Fibroblast of pulmonary artery (primary cell): Measurements from ENCODE around the gene GABRB2.
"Not testable (repeated sequence)": the region's sequence is repeated elsewhere in the genome, so short reads cannot be mapped to it uniquely, and the experiment has no call there.

ENCODE experiments used
- DNase-seq: peaks from one replicate; pipeline ENCODE4 v3.0.0-alpha.2; 2010; ENCODE audit warnings: low read depth
- H3K4me3 ChIP-seq: replicated peaks from 2 replicates; pipeline ENCODE4 v1.5.1; 2011; ENCODE audit warnings: low read depth, mild to moderate bottlenecking, control low read depth, low read length, moderate library complexity
- TF ChIP-seq, protein P1 (sequence below): IDR thresholded peaks from 2 replicates; pipeline ENCODE4 v1.5.1; 2011; ENCODE audit warnings: mild to moderate bottlenecking, control low read depth, low read length, inconsistent platforms; ENCODE audit errors: missing control alignments

The GABRB2 gene

DNA sequence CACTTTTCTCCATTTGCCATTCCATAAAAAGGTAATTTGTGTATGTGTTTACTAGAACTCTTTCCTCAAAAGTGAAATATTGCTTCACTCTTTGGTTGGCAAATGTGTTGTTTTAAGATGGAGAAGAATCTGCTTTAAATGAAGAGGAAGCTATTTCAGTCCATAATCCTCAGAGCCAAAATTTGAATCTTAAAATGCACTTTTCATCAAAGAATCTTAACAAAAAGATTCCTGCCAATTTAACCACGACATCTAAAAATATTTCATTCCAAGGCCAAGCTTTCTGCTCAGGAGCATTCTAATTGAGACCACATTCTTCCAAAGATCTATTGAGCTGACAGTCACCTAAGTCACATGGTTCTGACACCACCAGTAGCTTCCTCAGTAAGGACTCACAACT lies 7.5 kb downstream of the GABRB2 start:
- no peak overlapping the region for H3K4me3 ChIP-seq
- TF ChIP-seq, protein P1, sequence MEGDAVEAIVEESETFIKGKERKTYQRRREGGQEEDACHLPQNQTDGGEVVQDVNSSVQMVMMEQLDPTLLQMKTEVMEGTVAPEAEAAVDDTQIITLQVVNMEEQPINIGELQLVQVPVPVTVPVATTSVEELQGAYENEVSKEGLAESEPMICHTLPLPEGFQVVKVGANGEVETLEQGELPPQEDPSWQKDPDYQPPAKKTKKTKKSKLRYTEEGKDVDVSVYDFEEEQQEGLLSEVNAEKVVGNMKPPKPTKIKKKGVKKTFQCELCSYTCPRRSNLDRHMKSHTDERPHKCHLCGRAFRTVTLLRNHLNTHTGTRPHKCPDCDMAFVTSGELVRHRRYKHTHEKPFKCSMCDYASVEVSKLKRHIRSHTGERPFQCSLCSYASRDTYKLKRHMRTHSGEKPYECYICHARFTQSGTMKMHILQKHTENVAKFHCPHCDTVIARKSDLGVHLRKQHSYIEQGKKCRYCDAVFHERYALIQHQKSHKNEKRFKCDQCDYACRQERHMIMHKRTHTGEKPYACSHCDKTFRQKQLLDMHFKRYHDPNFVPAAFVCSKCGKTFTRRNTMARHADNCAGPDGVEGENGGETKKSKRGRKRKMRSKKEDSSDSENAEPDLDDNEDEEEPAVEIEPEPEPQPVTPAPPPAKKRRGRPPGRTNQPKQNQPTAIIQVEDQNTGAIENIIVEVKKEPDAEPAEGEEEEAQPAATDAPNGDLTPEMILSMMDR, result no peak
- no peak for DNase-seq

DNA sequence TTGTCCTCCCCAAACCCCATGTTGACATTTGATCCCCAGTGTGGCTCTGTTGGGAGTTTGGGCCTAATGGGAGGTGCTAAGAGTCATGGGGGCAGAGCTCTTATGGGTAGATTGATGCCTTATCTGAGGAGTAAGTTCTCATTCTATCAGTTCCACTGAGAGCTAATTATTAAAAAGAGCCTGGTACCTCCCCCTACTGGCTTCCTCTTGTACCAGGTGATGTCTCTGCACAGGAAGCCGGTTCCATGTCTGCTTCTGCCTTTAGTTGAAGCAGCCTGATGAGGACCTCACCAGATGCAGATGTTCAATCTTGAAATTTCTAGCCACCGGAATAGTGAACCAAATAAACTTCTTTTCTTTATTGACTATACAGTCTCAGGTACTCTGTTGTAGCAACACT lies 10.8 kb downstream of the GABRB2 start:
- TF ChIP-seq, protein P1, result no peak
- no peak overlapping the region for H3K4me3 ChIP-seq
- no peak for DNase-seq

DNA sequence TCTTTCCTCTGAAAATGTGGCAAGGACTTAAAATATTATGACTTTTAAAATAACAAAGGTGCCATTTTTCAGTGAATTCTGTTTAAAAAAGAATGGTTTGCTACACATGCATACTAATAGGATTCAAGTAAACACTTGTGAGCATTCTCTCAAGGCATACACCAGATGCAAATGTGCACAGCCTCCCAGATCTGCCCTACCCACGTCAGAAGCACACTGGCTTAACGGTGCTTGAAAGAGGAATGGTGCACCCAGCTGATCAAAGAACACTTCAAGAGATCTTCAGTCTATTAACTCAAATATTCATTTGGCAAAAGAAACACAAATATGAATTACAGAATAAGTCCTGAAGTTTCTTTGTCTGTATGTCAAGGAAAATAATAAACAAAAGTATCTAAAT lies 15.8 kb downstream of the GABRB2 start:
- DNase-seq, result no peak
- TF ChIP-seq, protein P1, result no peak
- no peak overlapping the region for H3K4me3 ChIP-seq

DNA sequence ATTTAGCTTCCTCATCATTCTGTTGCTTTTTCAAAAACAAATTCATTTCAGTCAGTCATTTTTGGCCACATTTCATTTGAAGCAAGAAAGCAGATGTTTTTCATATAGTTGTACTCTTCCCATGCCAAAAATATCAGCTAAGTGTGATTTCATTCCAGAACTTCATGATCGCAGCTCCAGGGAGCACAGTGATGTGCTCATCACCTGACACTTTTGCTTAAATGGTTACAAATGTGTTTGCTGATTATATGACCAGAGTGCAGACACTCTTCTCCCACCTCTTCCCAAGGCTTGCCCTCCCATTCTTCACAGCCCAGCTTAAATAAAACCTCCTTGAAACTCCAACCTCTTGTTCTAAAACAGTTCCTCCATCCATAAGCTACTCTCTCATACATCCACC lies 32.6 kb downstream of the GABRB2 start:
- no peak for DNase-seq
- H3K4me3 ChIP-seq, result no peak overlapping the region
- TF ChIP-seq, protein P1, result no peak

DNA sequence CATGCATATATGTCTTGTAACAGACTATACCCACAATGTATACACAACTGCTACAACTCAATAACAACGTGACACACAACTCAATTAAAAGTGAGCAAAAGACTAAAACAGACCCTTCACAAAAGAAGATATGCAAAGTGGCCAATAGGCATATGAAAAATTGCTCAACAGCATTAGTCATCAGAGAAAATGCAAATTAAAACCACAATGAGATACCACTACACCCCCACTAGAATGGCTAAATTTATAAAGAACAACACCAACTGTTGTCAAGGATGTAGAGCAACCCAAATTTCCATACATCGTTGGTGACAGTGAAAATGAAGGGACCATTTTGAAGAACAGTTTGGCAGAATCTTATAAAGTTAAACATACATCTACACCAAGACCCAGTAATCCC lies 38.9 kb downstream of the GABRB2 start:
- TF ChIP-seq, protein P1, result no peak
- H3K4me3 ChIP-seq, result no peak overlapping the region
- no peak for DNase-seq

DNA sequence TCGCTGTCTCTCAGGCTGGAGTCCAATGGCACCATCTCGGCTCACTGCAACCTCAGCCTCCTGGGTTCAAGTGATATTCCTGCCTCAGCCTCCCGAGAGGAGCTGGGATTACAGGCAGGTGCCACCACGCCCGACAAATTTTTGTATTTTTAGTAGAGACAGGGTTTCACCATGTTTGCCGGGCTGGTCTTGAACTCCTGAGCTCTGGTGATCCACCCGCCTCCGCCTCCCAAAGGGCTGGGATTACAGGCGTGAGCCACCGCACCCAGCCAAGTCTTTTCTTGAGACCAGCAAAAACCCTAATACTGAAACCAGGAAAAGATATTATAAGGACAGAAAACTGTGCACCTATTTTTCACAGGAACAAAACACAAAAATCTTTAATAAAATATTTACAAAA lies 41.4 kb downstream of the GABRB2 start:
- not testable (repeated sequence) for H3K4me3 ChIP-seq, DNase-seq

DNA sequence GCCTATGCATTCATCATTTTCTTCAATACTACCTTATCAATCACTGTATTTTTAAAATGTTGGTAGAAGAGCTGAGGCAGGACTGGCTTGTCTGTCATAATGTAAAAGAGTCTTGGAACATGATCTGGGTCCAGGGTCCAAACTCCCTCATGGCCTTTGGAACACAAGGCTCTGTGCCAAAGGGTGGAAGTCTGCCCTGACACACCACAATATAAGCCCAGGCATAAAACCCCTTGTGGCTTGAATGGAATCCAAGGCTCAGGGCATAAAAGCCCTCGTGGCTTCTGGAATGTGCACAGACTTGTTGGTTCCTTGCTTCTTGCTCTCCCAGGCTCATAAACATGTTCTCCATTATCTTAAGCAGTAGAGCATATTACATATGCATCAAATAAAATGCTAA lies 48.0 kb downstream of the GABRB2 start:
- DNase-seq, result no peak
- H3K4me3 ChIP-seq, result no peak overlapping the region
- TF ChIP-seq, protein P1, result no peak

DNA sequence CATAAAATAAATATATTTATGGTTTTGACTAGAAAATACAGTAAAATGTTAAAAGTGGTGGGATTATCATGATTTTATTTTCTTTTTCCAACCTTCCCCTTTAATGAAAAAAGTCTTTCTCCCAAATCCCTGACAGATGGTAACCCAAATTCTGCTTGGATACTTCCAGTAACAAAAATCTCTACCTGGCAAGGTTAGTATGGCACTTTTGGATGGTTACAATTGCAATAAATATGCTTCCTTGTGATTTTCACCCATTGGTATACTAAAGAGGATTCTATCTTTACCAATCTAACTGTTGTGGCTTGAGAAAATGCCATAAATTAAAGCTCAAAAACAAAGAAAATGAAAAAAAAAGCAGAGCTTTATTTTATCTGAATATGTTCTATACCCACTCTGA lies 62.8 kb downstream of the GABRB2 start:
- H3K4me3 ChIP-seq, result no peak overlapping the region
- DNase-seq, result no peak
- TF ChIP-seq, protein P1, result no peak
